ACHN (cell line): Measurements from ENCODE around the gene UBE4B.
A peak's percentile ranks its signal among the peaks of the same experiment; 100 is the strongest.
"Not testable (repeated sequence)": the region's sequence is repeated elsewhere in the genome, so short reads cannot be mapped to it uniquely, and the experiment has no call there.

Experiments used
- DNase-seq: peaks from one replicate; pipeline ENCODE4 v3.0.0-alpha.2; 2015
- in situ Hi-C: cut with HindIII; loops from 2 replicates; pipeline ENCODE4 v1.10.0; 2017; ENCODE audit warnings: low sequenced_read_pairs, low pct_ligation_motif_present, low pct_unique_long_range_greater_than_20kb

UBE4B gene

DNA sequence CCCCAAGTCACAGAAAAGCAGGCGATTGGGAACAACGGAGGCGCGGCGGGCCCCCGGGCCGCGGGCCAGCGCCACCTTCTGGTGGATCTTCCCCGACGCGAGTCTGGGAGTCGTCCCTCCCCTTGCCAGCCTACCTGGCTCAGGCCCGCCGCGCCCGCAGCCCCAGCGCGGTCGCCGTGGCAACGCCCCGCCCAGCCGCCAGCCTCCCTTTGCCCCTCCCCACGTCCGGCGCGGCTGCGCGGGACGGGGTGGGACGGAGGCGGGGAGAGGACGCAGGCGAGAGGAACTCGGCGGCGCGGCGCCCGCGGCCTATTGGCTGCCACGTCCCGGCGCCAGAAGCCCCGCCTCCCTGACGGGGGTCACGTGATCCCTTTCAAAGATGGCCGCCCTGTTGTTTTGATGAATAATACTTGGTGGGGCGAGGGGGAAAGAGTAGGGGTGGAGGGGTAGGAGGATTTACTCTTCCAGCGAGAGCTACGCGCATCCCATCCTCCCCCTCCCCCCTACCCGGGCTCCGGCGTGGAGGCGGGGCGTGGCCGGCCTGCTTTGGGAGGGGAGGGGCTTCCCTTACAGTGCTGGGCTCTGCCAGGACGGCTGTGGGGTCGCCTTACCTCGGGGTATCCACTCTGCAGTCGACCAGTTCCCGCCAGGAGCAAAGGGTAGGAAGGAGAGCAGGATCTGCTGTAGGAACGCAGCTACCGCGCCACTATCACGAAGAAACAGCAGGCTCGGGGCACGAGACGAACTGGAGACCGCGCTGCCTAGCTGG lies at the start of gene UBE4B:
TSS of gene UBE4B (plus strand) at position 369 of the 769 bp plus-strand sequence. CDS start 713 bp downstream, outside the sequence.
- in situ Hi-C loops = no loop called here
- peak; percentile 95 for DNase-seq

- in situ Hi-C loops = no loop called here
- no peak for DNase-seq
These were observed 48.5 kb upstream of the UBE4B start for GRCh38 chr1:9984253-9984652.

DNA sequence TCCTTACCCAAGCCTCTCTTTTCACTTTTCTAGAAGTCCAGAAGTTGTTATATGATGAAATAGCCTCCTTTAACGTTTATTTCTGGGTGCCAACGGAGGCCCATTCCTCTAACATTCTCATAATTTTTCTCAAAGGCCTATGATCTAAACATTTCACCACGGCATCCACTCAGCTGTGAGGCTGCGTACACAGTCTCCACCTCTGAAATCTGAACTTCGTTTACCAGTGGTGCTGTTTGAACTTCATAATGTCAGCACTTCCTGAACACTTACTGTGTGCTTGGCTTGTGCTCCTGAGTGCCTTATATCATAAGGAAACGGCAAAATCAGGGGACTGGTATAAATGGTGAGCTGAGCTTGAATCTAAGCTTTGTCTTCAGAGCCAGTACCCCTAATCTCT lies 47.8 kb upstream of the UBE4B start:
- in situ Hi-C loops = no loop called here
- DNase-seq = no peak

DNA sequence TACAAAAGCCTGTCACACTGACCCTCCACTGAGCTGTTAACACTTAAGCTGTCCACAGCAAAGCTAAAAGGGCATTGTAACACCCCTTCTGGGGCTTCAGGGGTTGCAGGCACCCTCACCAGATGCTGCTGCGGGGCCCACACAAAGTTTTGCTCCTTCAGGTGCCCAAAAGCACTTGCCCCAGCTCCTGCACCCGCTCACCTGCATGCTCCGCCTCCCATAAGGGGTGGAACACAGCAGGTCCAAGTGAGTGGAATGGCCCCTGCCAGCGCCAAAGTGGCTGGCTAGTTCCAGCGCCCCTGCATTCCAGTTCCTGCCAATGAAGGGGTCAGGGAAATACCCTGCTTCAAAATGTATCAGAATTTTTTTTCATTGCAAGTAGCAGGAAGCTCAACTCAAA lies 43.0 kb upstream of the UBE4B start:
- DNase-seq = no peak
- in situ Hi-C loops = no loop called here

DNA sequence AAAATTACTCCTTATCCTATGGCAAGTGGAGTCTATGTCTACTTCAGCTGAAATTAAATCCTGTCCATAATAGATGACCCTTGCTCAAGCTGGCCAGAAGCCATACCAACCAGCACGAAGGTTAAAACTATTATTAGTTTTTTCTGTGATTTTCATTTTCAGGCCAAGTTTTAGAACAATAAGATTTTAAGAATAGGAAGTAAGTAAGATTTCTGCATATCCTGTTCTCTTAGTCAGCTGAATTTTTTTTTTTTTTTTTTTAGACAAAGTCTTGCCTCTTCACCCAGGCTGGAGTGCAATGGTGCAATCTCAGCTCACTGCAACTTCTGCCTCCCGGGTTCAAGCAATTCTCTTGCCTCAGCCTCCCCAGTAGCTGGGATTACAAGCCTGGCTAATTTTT lies 41.8 kb upstream of the UBE4B start:
- no peak for DNase-seq
- in situ Hi-C loops = no loop called here

DNA sequence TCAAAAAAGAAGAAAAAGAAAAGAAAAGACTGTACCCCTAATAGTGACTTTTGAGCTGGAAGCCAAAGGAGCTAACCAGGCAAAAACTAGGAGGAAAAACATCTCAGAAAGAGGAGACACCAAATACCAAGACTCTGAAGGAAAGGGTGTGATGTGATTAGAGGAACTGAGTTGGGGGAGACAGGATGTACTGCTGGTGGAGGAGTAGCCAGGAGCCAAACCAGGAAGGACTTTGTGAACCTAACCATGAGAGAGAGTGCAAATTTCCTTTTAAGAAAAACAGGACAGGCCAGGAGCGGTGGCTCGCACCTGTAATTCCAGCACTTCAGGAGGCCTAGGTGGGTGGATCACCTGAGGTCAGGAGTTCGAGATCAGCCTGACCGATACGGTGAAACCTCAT lies 39.8 kb upstream of the UBE4B start:
- in situ Hi-C loops = no loop called here
- DNase-seq = no peak

DNA sequence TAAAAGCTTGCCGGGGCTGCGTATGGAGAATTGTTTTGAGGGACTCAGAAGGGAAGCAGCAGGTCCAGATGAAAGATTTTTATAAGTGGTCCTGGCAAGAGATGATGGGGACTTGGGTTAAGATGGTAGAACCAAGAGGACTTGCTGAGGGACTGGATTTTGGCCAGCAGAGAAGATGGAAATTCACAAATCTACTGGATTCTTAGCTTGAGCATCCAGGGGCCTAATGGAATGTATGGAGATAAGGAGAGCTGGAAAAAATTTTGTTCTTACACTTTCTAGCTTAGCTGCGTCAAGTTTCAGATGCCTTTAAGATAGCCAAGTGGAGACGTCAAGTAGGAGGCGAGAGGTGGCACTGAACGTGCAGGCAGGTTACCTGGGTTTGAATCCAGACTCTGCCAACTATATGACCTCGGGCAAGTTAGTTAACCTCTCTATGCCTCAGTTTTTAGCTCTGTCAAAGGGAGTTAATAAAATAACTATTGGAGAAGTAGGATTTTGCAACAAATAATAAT lies 39.1 kb upstream of the UBE4B start:
- in situ Hi-C loops = no loop called here
- DNase-seq = no peak

- in situ Hi-C loops = no loop called here
- peak; percentile 8 for DNase-seq
These were observed 35.9 kb upstream of the UBE4B start, which contains the start of gene RBP7 for GRCh38 chr1:9996624-9997582. TSS of gene RBP7 (plus strand) at chr1:9997228. CDS start at chr1:9997259, 31 bp downstream.

DNA sequence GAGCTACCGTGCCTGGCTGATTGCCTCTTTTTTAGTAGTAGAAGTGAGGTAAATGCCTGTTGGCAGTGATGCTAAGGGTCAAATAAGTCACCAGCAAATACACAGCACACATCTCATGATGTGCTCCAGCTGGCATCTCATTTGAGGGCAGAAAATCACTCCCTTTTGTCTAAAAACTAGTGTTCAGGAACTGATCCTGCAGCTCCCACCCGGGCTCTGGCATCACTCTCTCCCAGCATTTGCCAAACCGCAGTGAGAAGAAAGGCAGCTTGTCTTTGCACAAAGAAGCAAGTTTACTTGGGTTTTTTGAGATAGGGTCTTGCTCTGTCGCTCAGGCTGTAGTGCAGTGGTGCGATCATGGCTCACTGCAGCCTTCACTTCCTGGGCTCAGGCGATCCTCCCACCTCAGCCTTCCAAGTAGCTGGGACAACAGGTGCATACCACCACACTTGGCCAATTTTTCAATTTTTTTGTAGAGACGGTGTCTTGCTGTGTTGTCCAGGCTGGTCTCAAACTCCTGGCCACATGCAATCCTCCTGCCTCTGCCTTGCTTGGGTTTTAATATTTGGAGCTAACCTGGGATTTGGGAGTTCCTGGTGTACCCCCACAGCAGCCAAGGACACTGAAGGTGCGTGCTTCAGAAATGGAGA lies 31.6 kb upstream of the UBE4B start:
- DNase-seq = no peak
- in situ Hi-C loops = no loop called here

DNA sequence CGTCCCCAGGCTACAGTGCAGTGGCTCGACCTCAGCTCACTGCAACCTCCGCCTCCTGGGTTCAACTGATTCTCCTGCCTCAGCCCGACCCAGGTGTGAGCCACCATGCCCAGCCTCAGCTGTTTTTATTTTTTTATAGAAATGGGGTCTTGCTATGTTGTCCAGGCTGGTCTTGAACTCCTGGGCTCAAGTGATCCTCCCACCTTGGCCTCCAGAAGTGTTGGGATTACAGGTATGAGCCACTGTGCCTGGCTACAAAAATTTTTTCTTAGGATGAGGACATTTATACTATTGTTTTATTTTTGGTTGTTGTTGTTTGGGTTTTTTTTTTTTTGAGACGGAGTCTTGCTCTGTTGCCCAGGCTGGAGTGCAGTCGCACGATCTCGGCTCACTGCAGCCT lies 27.5 kb upstream of the UBE4B start:
- in situ Hi-C loops, DNase-seq: not testable (repeated sequence)

GRCh38 chr1:10007169-10007568 lies 25.6 kb upstream of the UBE4B start:
- in situ Hi-C loops = no loop called here
- DNase-seq = no peak

DNA sequence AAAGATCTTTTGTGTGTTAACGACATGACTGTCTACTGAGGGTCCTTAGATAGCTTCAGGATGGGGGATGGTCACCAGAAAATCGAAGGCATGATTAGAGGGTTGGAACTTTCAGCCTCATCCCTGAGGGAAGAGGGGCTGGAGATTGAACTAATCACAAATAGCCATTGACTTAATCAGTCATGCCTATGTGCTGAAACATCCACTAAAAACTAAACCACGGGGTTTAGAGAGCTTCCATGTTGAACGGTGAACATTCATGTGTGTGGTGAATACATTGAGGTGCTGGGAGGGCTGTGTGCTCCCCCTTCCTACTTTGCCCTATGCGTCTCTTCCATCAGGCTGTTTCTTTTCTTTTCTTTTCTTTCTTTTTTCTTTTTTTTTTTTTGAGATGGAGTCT lies 18.7 kb upstream of the UBE4B start:
- in situ Hi-C loops = no loop called here
- no peak for DNase-seq

- DNase-seq = no peak
- in situ Hi-C loops = no loop called here
These were observed 13.2 kb upstream of the UBE4B start for GRCh38 chr1:10019561-10019960.

DNA sequence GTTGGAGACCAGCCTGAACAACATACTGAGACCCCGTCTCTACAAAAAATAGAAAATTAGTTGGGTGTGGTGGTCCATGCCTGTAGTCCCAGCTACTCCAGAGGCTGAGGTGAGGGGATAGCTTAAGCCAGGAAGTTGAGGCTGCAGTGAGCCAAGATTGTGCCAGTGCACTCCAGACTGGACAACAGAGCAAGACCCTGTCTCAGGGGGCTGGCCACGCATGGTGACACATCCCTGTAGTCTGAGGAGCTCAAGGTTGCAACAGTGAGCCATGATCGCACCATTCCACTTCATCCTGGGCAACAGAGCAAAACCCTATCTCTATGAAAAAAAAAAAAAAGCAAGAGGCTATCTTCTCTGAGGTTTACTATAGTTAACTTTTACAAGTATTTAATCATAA lies 12.7 kb upstream of the UBE4B start:
- no peak for DNase-seq
- in situ Hi-C loops = no loop called here

GRCh38 chr1:10020678-10021077 lies 12.1 kb upstream of the UBE4B start:
- in situ Hi-C loops, DNase-seq: not testable (repeated sequence)

DNA sequence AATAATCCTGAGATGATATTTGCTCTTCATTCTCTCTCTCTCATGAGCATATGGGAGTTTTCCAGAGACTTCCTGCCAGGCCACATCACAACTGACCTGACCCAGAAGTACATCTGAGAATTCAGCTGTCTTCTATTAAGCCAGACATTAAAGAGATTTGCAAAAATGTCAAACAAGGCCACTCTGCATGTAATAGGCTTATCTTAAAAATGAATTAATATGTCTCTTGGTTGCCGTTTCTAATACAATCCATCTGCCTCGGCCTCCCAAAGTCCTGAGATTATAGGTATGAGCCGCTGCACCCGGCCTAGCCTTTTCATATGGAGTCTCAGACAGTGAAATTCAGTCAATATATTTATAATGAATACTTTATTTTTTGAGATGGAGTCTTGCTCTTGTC lies 10.8 kb upstream of the UBE4B start:
- DNase-seq, in situ Hi-C loops: not testable (repeated sequence)

DNA sequence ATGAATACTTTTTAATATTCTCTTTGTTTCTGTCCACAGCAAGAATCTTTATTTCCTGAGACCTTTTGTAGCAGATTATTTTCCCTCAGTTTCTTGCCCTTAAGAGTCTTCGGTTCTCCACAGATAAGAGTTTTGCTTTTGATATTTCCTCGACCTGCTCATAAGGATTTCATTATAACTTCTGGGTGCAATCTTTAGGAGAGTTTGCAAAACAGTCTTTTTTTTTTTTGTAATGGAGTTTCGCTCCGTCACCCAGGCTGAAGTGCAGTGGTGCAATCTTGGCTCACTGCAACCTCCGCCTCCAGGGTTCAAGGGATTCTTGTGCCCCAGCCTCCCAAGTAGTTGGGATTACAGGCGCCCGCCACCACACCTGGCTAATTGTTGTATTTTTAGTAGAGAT lies 10.1 kb upstream of the UBE4B start:
- in situ Hi-C loops = no loop called here
- DNase-seq = no peak

DNA sequence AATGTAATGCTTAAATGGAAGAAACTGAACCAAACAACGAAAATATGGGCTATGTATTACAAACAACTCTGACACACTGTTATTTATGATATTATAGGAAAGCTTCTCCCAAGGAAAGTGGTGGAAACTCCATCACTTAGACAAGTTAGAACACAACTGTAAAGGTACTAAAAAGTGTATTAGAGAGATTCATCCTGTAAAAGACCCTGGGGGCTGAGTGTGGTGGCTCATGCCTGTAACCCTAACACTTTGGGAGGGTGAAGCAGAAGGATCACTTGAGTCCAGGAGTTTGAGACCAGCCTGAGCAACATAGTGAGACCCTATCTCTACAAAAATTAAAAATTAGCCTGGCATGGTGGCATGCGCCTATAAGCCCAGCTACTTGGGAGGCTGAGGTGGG lies 7.4 kb upstream of the UBE4B start:
- in situ Hi-C loops = no loop called here
- no peak for DNase-seq

GRCh38 chr1:10027027-10027426 lies 5.7 kb upstream of the UBE4B start:
- no peak for DNase-seq
- in situ Hi-C loops = no loop called here
